Measurements from ENCODE around the gene YAE1. TPM values are rescaled to one million over a fixed set of nuclear protein-coding genes. Genes with fewer than 3 reads are reported as not detected.

The YAE1 gene
- polyA plus RNA-seq, 1 donor = 20.9 TPM

DNA sequence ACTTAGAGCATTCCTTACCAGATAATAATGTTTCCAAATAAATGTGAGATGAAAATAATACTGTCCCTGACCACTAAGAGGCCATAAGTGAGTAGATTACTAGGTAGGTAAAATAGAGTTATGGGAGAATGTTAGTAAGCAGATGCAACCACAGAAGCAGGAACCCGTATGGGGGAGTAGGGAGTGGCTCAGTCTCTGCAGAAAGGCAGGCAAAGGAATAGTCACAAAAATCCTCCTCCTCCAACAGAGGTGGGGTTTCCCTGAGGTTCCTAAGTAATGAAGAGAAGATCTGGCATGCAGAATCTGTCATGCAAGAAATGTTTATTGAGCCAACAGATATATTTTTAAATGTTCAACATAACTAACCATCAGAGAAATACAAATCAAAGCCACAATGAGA lies 9.0 kb upstream of the YAE1 start:
- DNase-seq = no peak

GRCh38 chr7:39557911-39558310 lies 8.3 kb upstream of the YAE1 start:
- no peak for DNase-seq

GRCh38 chr7:39560408-39560807 lies 5.8 kb upstream of the YAE1 start:
- no peak for DNase-seq

GRCh38 chr7:39560997-39561396 lies 5.2 kb upstream of the YAE1 start:
- DNase-seq = no peak

GRCh38 chr7:39565538-39565937 lies 666 bp upstream of the YAE1 start:
- DNase-seq = no peak

DNA sequence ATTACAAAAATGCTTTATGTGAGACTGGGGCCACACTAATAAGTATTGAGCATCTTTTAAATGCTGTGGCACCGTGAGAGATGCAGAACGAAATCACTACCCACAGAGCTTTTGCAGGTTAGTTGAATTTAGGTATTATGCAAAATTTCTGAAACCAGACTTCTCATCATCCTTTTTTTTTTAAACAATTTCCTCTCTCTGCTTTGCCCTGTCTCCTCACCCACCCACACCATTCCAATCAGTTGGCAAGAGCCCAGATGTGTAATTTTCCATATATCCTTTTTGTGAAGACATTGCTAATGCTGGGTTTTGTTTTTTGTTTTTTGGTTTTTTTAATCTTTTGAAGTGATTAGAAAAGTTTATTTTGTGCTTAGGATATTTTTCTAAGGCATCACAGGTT lies 1.1 kb downstream of the YAE1 start:
- DNase-seq = no peak

- DNase-seq = no peak
Measured at GRCh38 chr7:39574673-39575349, 8.6 kb downstream of the YAE1 start.

DNA sequence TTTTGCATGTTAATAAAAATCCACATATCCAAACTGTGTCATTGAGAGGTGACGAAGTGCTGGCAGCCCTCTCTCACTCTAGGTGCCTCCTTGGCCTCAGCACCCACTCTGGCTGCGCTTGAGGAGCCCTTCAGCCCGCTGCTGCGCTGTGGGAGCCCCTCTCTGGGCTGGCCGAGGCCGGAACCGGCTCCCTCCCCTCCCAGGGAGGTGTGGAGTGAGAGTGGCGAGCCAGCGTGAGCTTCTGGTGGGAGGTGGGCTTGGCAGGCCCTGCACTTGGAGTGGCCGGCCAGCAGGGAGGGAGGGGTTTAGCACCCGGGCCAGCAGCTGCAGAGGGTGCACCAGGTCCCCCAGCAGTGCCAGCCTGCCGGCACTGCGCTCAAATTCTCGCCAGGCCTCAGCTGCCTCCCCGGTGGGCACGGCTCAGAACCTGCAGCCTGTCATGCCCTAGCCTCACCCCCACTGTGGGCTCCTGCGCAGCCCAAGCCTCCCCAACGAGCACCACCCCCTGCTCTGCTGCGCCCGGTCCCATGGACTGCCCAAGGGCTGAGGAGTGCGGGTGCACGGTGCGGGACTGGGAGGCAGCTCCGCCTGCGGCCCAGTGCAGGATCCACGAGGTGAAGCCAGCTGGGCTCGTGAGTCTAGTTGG lies 11.1 kb downstream of the YAE1 start:
- no peak for DNase-seq

GRCh38 chr7:39580149-39580874 lies 14.1 kb downstream of the YAE1 start:
- DNase-seq = peak; percentile 92

- no peak for DNase-seq
Measured at GRCh38 chr7:39582536-39582935, 16.3 kb downstream of the YAE1 start.

GRCh38 chr7:39583539-39583938 lies 17.3 kb downstream of the YAE1 start:
- DNase-seq = no peak

DNA sequence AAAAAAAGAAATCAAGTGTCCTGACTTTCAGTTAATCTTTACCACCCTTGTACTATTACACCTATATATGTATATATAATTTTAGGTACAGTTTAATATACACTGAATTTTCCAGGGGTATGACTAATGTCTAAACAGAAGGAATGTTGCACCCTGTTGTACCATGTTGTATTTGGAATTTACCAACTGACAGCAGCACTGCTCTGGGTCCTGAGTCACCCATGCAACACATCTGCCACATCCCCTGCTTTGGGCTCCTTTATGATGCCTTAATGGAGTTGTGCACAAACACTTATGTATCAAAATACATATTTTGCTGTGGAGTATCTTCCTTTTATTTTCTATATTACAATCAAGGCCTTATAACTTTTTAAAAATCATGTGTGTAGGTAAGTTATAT lies 21.2 kb downstream of the YAE1 start:
- DNase-seq = no peak

DNA sequence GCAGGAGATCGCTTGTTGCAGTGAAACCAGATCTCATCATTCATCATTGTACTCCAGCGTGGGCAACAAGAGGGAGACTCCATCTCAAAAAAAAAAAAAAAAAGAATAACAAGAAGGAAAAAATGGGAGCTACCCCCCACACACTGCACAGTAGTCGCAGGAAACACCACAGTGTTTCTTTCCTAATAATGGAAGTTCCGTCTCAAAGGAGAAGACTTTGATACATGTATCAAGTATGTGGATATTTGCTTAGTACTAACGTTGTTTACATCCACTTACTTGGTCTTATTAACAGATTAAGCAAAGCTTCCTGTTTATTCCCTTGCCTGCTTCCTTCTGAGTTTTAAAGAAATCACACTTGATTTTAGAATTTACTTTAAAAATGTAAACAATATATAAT lies 22.2 kb downstream of the YAE1 start:
- DNase-seq = no peak

DNA sequence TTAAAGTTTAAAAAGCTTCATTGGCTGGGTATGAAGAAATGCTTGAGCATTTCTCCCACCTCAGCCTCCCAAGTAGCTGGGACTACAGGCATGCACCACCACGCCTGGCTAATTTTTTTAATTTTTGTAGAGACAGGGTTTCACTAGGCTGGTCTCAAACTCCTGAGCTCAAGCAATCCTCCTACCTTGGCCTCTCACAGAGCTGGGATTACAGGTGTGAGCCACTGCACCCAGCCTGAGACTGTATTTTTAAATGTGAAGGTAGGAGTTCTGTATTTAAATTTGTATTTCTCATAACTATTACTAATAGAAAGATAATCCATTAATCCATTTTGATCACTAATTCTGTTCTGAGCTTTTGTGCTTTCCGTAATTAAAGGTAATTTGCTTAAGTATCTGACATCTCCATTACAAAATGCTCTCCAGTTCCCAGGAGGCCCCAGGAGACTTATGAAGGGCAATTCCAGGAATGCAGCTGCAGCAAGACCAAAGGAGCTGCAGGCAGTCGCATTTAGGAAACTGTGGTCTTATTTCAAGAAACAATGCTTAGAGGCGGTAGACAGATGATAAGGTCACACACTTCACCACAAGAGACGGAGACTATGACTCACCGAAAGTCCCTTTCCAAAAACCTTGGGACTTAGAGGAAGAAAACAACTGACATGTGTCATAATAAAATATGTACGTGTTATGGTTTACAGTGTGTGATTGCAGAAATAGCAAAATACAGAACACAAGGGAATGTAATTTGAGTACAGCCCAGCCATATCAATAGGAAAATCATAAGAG lies 23.3 kb downstream of the YAE1 start:
- DNase-seq = peak; percentile 28

DNA sequence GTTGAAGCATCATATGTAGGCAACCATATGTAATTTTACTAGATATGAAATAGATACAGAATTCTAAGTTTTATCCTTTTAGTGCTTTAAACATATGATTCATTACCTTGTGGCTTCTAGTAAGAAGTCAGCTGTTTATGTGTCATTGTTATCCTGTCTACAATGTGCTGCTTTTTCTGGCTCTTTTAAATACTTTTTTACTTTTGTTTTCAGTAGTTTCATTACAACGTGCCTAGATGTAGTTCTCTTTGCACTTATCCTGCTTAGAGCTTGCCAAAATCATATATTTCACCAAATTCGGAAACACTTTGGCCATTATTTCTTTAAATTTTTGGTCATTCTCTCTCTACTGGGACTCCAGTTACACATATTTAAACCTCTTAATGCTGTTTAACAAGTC lies 26.4 kb downstream of the YAE1 start:
- no peak for DNase-seq

DNA sequence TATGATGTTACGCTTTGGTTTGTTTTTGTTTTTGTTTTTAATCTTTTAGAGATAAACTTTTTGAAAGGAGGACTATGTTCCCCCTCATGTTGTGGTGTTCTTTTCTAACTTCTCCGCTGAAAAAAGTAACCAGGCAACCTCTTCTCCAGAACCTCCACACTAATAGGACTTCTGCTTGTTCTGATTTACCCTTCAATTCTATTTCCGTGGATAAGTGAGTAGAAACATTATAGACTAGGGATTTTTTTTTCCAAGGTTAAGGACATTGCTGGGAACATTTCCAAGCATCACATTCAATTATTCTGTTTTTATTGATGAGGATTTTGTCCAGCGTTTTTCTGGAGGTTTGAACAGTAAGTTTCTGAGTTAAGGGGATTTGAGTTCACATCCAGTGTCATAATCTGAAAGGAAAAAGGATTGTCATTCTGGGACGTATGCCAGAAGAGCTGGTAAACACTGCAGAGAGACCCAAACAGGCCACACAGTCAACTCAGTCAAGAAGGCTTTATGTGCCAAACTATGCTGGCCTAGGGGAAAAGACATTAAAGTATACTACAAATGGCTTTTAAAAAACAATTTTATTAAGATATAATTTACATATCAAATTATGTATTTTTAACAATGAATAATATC lies 28.9 kb downstream of the YAE1 start:
- DNase-seq = peak; percentile 25

DNA sequence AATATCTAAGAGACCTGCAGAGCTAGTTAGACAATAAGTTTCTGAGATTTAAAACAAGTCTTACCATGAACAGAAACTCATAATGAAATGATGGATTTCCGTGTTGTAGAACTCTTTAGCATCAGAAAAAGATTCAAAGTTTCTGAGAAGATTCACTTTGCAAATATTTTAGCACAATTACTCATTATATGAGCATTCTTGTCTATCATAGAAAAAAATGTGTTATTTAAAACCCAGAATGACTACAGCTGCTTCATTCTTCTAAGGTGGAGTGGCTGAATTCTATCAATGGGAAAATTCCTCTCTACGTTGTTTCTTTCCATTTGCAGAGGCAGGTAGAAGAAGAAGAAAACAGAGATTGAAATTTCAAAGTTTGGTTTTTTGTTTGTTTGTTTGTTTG lies 36.1 kb downstream of the YAE1 start:
- no peak for DNase-seq

DNA sequence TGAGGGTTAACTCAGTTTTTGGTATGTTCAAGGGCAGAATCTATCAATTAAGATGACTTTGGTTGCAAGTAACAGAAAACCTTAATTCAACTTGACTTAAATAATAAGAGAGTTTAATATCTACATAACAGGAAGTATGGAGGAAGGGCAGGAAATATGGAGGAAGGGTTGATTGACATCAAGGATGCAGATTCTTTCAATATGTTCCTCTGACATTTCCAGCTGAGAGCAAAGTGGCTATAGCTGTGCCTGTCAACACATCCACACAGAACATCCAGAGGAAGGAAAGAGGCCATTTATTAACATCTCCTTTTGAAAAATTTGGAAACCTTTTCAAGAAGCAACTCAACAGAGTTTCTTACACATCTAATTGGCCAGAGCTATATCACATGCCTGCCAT lies 37.7 kb downstream of the YAE1 start:
- no peak for DNase-seq

- DNase-seq = no peak
Measured at GRCh38 chr7:39605087-39605486, 38.9 kb downstream of the YAE1 start.

GRCh38 chr7:39606352-39606751 lies 40.1 kb downstream of the YAE1 start:
- DNase-seq = no peak

GRCh38 chr7:39606941-39607340 lies 40.7 kb downstream of the YAE1 start:
- no peak for DNase-seq

GRCh38 chr7:39607865-39608264 lies 41.7 kb downstream of the YAE1 start:
- no peak for DNase-seq

- DNase-seq = no peak
Measured at GRCh38 chr7:39608278-39608677, 42.1 kb downstream of the YAE1 start.
